ENCODE data around the gene MTFR1L.
A peak's percentile ranks its signal among the peaks of the same experiment; 100 is the strongest.

MTFR1L gene

DNA sequence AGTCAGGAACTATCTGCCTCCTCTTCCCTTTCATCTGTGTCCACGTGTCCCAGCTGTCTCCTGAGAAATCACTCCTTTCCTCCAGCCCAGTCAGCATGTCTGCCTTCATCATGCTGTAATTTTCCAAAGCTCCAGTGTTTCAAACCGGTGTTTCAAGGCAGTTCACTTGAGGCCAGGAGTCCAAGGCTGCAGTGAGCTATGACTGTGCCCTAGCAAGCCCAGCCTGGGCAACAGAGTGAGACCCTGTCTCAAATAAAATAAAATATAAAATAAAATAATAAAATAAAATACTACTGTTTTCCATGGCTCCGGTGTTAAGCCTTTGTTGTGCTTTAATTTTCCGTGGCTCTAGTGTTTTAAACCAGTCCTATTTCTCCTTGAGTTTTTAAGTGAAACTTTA, 27.6 kb upstream of the MTFR1L start:
- DNase-seq: no peak

DNA sequence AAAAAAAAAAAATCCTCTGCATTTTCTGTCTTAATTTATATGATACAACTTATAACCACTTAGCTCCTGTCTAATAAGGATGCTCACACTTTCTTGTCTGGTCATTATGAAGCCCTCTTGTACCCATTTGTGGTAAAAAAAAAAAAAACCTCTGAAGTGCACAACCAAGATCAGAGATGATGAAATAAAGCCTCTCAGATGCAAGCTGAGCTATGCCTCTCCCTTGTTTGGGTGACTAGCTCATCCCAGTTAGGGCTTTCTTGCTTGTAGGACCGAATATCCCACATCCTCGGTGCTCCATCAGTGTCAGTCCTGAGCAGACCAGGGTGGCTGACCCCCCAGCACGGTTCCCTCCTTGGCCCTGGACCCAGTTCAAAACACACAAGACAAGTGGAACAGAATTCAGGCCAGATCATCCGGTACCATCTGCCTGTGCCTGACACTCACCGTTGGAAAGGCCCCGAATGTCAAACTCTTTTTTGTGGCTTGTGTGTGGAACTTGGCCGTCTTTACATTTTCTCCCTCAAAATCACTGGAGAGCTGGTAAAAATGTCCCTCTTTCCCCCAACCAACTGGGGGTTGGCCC, 26.1 kb upstream of the MTFR1L start:
- no peak for DNase-seq

DNA sequence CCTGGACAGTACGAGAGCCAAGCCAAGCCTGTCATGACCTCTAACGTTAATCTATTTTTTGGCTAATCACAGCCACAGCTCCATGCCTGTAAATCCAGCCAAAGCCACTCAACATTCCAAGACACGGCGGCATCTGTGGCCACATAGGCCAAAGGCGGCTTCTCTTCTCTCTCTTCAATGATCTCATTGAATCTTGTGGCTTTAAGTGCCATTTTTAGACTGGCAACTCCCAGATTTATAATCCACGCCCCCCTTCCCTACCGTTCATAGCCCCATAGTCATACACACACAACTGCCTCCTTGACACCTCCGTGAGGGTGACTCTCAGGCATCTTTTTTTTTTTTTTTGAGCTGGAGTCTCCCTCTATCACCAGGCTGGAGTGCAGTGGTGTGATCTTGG, 25.4 kb upstream of the MTFR1L start:
- DNase-seq: no peak

DNA sequence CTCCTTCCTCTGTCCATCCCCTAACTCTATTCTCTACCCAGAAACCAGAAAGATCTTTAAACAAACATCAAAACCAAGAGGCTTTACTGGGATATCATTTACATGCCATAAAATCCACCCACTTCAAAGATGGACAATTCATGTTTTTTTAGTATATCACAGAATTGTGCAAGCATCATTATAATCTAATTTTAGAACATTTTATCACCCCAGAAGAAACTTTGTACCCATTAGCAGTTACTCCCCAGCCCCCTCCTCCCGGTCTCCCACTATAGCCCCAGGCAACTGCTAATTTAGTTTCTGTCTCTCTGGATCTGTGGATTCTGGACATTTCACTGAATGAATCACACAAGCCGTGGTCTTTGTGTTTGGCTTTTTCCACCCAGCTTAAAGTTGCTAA, 24.5 kb upstream of the MTFR1L start:
- no peak for DNase-seq

DNA sequence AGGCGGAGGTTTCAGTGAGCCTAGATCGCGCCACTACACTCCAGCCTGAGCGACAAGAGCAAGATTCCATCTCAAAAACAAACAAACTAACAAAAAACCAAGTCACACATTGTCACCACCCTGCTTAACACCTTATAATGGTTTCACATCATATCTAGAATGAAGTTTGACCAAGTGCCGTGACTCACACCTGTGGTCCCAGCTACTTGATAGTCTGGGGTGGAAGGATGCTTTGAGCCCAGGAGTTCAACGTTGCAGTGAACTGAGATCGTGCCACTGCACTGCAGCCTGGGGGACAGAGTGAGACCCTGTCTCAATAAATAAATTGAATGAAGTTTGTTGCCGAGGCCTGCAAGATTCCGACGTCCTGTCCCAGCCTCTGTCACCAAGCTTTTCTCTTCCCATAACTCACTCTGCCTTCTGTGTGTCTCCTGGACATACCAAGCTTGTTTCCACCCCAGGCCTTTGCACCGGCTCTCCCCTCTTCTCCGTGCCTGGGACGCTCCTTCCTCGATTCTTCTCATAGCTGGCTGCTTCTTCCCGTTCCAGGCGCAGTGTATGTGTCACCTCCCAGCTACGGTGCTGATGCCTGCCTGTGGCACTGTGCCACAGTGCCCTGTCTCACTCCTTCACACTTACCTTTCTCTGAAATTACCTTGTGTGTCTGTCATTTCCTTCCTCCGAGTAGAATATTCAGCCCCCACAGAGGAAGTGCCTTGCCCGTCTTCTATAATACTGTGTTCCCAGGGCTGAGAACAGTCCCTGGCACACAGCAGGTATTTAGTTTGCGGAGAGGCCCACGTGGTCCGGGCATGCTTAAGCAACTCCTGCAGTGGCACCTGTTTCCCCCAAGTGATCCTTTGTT, 23.6 kb upstream of the MTFR1L start:
- DNase-seq: no peak

DNA sequence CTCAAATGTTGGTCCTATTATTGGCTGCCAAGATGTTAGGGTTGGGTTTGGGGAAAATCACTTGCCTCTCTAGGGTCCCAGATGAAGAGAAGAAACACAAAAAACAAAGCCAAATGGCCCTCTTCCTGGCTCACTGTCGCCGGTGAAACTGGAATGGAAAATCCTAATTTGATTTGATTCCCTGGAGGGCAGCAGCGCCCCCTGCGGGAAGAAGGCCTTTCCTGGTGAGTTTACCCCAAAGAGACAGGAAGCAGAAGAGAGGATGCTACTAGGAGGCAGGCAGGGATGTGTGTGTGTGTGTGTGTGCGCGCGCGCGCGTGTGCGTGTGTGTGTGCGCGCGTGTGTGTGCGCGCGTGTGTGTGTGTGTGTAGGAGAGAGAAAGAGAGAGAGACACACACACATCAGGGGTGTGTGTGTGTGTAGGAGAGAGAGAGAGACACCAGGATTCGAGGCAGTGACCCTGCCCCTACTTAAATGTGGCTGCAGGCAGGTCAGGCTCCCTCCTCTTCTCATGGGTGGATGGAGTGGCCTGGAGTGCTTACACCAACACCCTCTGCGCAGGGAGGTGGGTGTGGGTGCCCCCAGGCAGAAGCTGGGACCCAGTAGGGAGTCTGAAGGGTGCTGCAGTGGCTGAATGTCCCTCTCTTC, 22.8 kb upstream of the MTFR1L start:
- DNase-seq: peak; percentile 99

DNA sequence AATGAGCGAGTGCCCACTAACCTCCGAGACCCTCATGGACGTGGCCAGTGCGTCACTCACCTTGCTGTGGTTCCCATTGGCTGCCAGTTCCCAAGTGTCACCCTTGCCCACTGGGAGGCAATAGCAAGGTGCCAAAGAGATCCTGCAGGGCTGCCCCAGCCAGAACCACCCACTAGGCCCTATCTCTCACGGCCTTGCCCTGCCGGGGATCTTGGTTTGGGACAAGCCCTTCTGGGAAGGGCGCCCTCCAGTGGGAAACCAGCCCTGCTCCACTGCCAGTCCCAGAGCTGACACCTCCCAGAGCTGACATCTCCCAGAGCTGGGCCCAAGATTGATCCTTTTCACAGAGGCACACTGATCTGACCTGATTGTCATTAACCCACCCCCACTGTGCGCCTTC, 21.8 kb upstream of the MTFR1L start:
- no peak for DNase-seq

DNA sequence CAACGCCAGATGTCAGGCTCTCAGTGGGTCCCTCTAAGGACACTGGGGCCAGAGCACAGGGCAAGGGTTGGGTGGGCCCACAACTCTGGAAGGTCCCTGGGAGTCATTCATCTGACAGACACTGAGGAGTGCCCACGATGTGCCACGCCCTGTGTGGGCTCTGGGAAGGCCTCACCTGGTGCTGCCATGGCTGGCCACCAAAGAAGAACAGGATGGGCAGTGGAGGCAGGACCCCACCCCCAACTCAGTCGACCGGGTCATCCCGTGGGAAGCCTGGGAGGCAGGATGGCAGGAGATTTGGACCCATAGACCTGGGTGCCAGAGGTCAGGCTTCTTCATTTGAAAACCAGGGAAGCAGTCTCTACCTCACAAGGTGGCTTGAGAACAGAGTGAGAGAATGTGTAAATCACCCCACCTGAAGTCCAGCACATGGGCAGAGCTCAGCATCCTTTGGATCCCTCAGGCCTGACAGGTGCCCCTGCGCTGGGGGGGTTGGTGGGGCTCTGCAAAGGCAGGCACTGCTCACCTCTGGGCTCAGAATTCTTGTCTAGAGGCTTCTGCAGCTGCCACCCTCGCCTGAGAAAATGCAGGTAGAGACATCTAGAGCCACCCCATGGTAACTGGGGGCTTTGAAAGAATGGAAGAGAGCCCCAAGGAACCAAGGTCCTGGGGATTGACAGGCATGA, 20.9 kb upstream of the MTFR1L start:
- no peak for DNase-seq

DNA sequence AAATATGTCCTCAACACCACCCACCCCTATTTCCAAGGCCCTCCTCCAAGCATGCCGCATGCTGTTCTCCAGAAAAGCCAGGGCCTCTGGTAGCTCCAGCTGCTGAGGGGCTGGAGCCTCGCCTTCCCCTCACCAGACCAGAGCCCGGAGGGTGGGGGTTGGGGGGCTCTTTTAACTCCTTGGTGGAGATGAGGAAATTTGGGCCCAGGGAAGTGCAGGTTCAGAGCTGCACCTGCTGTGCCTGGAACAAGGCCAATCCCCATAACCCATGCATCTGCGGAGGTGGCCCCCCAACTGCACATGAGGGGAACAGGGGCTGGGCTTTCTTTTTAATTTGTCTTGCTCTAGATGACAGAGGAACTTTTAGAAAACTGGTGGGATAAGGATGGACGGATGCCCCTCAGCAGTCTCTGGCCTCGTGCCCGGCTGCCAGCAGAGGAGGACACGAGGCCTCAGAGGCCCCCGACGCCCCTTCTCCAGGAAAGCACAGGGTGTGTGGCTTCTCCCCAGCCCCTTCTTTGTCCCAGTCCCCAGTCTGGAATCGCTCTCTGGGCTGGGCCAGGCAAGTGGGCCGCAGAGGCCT, 20.3 kb upstream of the MTFR1L start:
- peak; percentile 67 for DNase-seq

DNA sequence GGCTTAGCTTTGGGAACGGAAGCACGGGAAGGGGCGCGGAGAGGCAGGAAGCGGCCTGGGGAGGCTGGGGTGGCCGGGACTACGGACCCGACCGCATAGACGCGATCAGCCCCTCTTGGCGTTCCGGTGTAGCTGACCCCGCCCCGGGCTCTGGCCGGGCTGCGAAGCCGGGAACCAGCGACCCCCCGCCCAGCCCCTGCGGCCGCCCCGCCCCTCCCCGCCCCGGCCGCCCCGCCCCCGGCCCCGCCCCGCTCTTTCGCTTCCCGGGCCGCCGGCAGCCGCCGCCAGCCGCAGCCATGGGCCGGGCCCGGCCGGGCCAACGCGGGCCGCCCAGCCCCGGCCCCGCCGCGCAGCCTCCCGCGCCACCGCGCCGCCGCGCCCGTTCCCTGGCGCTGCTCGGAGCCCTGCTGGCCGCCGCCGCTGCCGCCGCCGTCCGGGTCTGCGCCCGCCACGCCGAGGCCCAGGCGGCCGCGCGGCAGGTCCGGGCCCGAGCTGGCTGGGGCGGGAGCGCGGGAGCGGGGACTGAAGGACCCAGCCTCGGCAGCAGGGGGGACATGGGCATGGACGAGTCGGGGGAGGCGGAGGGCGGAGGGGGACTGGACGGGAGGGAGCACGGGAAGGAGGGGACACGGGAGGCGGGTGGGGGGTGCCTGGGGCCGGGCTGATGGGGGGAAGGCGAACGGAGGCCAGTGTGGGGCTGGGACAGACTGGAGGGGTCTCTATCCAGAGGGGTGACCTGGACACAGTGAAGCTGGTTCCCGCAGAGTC, 19.6 kb upstream of the MTFR1L start, which contains the start of gene SELENON:
TSS of gene SELENON (plus strand) at position 259 of the 768 bp plus-strand sequence. CDS start at position 297, 38 bp downstream.
- peak; percentile 67 for DNase-seq

DNA sequence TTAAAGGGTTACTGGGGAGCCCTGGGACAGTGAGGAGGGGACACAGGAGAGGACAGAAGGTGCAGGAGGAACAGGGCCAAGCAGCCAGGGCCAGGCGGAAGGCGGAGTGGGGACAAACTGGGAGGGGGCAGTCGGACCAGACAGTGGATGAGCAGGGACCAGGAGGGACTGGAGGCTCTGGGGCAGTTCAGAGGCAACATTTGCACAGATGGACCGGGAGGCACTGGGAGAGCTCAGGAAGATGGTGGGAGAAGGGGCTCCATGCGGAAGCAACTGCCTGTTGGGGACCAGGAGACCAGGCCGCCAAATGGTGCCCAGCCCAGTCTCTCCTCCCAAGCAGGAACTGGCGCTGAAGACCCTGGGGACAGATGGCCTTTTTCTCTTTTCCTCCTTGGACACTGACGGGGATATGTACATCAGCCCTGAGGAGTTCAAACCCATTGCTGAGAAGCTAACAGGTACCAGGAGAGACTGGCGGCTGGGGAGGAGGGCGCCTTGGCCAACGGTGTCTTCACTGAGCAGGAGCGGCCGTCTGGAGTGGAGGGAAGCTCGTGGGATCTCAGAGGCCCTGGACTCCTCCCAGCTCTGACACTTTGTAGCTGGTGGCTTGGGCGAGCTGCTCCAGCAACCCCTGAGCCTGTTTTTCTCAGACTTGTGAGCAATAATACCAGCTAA, 18.9 kb upstream of the MTFR1L start:
- no peak for DNase-seq

DNA sequence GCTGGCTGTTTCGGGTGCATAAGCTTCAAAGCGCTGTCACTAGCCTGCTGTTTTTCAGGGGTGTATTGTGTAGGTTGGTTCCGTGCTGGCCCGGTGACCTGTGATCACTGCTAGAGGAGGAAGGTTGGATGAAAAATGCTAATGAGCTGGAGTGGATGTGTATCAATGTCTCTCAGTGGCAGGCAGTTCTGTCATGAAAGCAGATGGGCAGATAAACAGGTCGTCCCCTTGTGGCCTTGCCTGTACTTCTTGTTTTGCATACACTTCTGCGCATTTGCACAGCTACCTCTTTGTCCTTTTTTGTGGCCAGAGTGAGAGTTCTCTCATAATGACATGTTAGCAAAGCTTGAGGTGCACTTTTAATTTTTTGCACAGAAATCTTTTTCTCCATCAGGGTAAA, 16.8 kb upstream of the MTFR1L start:
- no peak for DNase-seq

DNA sequence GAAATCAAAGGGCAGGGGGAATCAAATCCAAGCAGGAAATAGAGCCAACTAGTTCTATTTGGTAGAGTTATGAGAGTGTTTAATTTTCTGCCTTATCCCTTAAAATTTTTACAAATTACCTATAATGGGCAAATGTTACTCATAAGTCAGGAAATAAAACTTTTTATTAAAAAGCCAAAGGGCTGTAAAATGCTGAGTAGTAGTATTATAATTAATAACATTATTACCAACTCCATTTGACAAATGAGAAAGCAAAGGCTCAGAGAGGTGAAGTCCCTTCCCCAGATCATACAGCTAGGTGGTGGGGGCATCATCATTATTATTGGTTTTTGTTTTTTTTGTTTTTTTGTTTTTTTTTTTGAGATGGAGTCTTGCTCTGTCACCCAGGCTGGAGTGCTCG, 16.4 kb upstream of the MTFR1L start:
- DNase-seq: no peak

DNA sequence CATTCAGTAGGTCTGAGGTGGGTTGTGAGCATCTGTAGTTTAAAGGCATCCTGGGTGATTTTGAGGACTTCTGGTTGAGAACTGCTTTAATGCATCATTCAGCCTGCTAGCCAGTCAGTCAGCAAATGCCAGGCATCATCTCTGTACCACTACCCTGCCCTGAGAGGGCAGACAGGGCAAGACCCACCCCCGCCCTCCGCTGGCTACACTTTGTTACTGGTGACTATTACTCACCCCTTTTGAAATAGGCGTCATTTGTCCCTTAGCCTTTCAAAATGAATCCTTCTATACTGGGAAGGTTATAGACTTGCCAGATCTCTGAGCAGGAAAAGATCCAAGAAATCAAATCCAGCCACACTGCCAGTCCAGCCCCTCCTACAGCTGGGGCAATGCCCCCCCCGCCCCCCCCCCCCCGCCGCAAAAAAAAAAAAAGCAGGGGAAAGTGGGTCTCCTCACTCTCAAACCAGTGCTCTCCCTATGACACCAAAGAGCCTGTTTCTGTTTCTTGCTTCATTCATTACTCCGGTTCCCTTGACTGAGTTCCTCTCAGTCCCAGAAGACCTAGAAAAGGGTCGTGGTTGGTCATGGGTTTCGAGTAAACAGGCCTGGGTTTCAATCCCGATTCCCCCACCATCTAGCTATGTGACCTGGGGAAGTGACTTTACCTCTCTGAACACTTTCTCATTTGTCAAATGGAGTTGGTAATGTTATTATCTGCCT, 15.3 kb upstream of the MTFR1L start:
- no peak for DNase-seq

DNA sequence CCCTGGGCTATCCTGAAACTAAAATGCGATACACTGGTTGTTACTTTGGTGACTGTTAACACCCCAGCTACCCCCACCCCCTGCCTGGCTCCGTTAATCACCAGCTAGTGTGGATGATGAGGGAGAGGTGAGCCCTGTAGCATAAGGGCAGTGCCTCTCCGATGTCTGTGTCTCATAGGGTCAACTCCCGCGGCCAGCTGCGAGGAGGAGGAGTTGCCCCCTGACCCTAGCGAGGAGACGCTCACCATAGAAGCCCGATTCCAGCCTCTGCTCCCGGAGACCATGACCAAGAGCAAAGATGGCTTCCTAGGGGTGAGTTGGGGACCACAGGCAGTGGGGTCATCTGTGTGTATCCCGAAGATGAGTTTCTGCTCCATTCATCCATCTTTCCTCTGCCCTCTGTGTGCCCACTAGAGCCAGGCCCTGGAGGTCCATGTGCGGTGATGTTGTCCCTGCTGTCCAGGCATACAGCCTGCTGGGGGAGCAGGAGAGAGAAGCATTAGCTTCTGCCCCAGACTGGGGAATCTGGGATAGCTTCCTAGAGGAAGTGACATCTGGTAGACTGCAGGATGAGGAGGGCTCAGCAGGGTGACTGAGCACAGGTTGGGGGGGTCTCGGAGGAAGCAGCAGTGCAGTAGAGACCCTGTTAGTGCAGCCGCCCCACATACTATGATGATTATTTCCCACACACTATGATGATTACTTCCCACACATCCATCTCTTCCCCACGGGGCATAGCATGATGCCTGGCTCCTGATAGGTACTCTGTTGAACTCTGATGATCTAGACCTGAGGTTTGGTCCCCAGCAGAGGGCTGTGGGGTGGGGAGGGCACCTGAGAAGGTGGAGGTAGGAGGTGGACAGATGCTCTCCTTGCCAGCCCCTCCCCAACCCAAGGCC, 14.5 kb upstream of the MTFR1L start:
- no peak for DNase-seq

DNA sequence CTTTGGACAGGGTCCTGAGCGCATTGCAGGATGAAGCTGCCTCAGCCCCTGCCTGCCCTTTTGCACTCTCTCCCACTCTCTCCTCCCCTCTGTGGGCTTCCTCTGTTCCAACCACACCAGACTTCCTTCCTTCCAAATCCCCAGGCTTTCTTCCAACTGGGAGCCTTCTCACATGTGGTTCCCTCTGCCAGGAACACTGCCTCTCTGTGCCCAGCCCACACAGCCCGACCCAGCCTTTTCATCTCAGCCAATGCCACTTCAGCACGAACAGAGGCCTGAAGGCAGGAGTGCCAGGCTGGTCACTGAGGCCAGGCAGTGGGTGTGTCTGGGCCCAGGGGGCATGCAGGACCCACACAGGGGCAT, 13.9 kb upstream of the MTFR1L start:
- DNase-seq: no peak

DNA sequence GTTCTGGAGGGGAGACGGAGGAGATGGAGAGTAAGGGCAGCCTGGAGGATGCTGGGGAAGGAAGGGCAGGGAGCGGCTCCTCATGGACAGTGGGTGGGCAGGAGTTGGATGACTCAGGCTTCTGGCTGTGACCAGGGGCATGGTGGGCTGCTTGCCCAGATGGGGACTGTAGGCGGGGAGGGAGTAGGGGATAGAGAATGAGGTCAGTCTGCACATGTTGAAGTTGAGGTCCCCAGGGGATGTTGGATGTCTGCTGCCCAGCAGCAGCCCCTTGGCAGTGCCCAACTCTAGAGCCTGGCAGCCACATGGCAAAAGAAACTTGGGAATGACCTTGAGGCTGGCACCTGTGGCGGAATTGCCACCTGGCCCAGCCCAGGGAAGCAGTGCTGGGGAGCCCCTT, 13.3 kb upstream of the MTFR1L start:
- no peak for DNase-seq

DNA sequence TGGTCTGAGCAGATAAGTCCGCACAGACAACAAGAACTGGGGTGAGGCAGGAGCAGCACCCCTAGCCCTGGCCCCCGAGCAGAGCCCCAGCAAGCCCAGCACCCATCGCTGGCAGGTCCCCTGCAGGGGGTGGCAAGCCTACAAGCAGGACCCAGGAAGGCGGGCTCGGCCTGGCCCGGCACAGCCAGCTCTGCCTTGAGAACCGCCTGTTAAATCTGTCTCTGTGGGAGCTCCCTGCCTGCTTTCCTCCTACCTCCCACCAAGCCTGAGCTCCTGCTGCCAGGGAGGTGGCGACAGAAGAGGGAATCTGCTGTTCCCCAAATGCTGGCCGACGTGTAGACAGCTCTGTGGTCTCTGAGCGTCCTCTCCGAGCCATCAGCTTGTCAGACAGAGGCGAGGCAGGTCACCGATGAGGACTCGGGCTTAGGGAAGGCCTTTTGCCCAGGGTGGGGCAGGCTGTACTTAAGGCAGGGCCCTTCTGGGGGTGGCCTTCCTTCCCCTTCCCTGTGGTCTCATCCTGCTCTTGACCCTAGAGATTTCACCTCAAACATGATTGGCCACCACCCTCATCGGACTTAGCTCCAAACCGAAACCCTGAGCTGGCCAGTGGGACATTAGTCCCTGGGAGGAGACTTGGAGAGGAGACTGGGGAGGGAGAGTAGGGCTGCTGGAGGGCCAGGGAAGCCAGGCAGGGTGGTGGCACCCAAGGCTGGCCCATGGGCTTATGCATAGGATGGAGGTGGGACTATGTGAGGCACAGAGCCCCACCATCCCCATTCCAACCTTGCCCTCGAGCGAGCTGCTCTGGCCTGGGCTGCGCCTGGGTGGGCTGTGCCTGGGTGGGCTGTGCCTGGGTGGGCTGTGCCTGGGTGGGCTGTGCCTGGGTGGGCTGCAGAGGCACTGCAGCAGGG, 12.0 kb upstream of the MTFR1L start:
- no peak for DNase-seq

Data from NCI-H1105 treated with DMSO at 0.1 percent for 48 hours (cell line).